ENCODE data around the gene ALAD. TPM values are rescaled to one million over a fixed set of nuclear protein-coding genes. Genes with fewer than 3 reads are reported as not detected.

The ALAD gene
- total and polyA plus RNA-seq, 2 of the 13 experiments (the other 11 are each of a cell fraction or from before 2014, with no cell fraction given): 21.8 to 30.1 TPM

DNA sequence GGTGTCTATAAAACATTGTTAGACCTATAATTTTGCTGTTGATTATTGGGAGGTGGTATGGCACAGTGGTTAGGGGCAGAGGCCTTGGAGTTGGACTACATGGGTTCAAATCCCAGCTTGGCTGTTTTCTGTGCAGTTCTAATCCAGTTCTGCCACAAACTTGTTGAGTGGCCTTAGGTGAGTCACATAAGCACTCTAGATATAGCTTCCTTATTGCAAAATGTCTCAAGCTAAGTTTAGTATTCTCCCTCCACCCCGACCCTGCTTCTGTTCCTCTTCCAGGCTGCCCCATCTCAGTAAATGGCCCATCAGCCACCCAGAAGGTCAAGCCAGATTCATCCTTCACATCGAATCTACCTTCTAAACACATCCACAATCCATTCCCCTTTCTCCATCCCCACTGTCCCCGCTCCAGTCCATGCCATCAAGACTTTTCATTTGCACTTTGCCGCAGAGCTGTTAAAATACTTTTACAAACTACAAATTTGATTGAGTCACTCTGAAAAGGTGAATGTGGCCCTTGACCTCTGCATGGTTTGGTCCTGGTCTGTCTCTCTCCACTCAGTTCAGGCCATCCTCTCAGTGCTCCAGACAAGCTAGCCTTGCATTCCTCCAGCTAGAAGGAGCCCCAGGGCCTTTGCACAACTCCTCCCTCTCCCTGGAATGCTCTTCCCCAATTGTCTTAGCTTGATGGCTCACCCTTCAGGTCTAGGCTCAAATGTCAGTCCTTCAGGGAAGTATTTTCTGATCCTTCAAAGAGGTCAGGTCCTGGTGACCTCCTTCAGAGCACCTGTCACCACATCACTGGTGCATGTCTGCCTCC is 14.3 kb downstream of the ALAD start (continued):
- no peak for TF ChIP-seq XBP1 (CRISPR knock-in tag; IDR thresholded peaks at IDR 0.05)
- TF ChIP-seq, protein P1, sequence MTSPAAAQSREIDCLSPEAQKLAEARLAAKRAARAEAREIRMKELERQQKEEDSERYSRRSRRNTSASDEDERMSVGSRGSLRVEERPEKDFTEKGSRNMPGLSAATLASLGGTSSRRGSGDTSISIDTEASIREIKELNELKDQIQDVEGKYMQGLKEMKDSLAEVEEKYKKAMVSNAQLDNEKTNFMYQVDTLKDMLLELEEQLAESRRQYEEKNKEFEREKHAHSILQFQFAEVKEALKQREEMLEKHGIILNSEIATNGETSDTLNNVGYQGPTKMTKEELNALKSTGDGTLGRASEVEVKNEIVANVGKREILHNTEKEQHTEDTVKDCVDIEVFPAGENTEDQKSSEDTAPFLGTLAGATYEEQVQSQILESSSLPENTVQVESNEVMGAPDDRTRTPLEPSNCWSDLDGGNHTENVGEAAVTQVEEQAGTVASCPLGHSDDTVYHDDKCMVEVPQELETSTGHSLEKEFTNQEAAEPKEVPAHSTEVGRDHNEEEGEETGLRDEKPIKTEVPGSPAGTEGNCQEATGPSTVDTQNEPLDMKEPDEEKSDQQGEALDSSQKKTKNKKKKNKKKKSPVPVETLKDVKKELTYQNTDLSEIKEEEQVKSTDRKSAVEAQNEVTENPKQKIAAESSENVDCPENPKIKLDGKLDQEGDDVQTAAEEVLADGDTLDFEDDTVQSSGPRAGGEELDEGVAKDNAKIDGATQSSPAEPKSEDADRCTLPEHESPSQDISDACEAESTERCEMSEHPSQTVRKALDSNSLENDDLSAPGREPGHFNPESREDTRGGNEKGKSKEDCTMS (CRISPR knock-in tag; conservative IDR thresholded peaks at IDR 0.05): no peak
- TF ChIP-seq ZMYM3 (CRISPR knock-in tag; IDR thresholded peaks at IDR 0.05): peak; percentile 92
- no peak for TF ChIP-seq NR2F2 (IDR thresholded peaks at IDR 0.05; ENCODE audit: borderline replicate concordance, low read depth)
- no peak for TF ChIP-seq SAP130 (CRISPR knock-in tag; IDR thresholded peaks at IDR 0.05; ENCODE audit: low read depth)
- TF ChIP-seq, protein P2, sequence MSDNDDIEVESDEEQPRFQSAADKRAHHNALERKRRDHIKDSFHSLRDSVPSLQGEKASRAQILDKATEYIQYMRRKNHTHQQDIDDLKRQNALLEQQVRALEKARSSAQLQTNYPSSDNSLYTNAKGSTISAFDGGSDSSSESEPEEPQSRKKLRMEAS (IDR thresholded peaks at IDR 0.05): 0 out of 2 replicates have a peak, but pooled peaks have one; percentile 16
- TF ChIP-seq ZNF460 (CRISPR knock-in tag; IDR thresholded peaks at IDR 0.05; ENCODE audit: borderline replicate concordance): 0 out of 2 replicates have a peak, but pooled peaks have one; percentile 8
- TF ChIP-seq ZNF619 (CRISPR knock-in tag; IDR thresholded peaks at IDR 0.05): no peak
- no peak for TF ChIP-seq MED8 (CRISPR knock-in tag; IDR thresholded peaks at IDR 0.05; ENCODE audit: insufficient replicate concordance)
- TF ChIP-seq ARHGAP35 (CRISPR knock-in tag; IDR thresholded peaks at IDR 0.05; ENCODE audit: borderline replicate concordance): no peak
- TF ChIP-seq, protein P3, sequence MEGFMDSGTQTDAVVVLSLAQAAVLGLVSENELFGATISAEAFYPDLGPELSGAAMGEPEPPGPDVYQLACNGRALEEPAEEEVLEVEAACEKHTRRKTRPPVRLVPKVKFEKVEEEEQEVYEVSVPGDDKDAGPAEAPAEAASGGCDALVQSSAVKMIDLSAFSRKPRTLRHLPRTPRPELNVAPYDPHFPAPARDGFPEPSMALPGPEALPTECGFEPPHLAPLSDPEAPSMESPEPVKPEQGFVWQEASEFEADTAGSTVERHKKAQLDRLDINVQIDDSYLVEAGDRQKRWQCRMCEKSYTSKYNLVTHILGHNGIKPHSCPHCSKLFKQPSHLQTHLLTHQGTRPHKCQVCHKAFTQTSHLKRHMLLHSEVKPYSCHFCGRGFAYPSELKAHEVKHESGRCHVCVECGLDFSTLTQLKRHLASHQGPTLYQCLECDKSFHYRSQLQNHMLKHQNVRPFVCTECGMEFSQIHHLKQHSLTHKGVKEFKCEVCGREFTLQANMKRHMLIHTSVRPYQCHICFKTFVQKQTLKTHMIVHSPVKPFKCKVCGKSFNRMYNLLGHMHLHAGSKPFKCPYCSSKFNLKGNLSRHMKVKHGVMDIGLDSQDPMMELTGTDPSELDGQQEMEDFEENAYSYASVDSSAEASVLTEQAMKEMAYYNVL (CRISPR knock-in tag; IDR thresholded peaks at IDR 0.05; ENCODE audit: borderline replicate concordance): no peak
- TF ChIP-seq TEAD3 (CRISPR knock-in tag; optimal IDR thresholded peaks at IDR 0.05; ENCODE audit: borderline replicate concordance): peak; percentile 72
- TF ChIP-seq, protein P4, sequence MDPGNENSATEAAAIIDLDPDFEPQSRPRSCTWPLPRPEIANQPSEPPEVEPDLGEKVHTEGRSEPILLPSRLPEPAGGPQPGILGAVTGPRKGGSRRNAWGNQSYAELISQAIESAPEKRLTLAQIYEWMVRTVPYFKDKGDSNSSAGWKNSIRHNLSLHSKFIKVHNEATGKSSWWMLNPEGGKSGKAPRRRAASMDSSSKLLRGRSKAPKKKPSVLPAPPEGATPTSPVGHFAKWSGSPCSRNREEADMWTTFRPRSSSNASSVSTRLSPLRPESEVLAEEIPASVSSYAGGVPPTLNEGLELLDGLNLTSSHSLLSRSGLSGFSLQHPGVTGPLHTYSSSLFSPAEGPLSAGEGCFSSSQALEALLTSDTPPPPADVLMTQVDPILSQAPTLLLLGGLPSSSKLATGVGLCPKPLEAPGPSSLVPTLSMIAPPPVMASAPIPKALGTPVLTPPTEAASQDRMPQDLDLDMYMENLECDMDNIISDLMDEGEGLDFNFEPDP (CRISPR knock-in tag; conservative IDR thresholded peaks at IDR 0.05): no peak
- TF ChIP-seq, protein P5, sequence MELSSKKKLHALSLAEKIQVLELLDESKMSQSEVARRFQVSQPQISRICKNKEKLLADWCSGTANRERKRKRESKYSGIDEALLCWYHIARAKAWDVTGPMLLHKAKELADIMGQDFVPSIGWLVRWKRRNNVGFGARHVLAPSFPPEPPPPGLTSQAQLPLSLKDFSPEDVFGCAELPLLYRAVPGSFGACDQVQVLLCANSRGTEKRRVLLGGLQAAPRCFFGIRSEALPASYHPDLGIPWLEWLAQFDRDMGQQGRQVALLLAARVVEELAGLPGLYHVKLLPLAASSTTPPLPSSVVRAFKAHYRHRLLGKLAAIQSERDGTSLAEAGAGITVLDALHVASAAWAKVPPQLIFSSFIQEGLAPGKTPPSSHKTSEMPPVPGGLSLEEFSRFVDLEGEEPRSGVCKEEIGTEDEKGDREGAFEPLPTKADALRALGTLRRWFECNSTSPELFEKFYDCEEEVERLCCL (CRISPR knock-in tag; IDR thresholded peaks at IDR 0.05; ENCODE audit: borderline replicate concordance): no peak
- TF ChIP-seq, protein P6, sequence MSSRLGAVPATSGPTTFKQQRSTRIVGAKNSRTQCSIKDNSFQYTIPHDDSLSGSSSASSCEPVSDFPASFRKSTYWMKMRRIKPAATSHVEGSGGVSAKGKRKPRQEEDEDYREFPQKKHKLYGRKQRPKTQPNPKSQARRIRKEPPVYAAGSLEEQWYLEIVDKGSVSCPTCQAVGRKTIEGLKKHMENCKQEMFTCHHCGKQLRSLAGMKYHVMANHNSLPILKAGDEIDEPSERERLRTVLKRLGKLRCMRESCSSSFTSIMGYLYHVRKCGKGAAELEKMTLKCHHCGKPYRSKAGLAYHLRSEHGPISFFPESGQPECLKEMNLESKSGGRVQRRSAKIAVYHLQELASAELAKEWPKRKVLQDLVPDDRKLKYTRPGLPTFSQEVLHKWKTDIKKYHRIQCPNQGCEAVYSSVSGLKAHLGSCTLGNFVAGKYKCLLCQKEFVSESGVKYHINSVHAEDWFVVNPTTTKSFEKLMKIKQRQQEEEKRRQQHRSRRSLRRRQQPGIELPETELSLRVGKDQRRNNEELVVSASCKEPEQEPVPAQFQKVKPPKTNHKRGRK (CRISPR knock-in tag; IDR thresholded peaks at IDR 0.05): no peak
- no peak for TF ChIP-seq HNRNPLL (IDR thresholded peaks at IDR 0.05; ENCODE audit: low read depth, low read length, poor library complexity, severe bottlenecking)
- TF ChIP-seq ZNF589 (CRISPR knock-in tag; conservative IDR thresholded peaks at IDR 0.05): no peak
- no peak for TF ChIP-seq GABPB1 (CRISPR knock-in tag; IDR thresholded peaks at IDR 0.05)

All from HepG2 (cell line).